Measurements from ENCODE around the gene MTF1. TPM values are rescaled to one million over a fixed set of nuclear protein-coding genes. Genes with fewer than 3 reads are reported as not detected.

Gene MTF1
- total RNA-seq, 1 experiment from 2014 or later: 21.2 TPM

DNA sequence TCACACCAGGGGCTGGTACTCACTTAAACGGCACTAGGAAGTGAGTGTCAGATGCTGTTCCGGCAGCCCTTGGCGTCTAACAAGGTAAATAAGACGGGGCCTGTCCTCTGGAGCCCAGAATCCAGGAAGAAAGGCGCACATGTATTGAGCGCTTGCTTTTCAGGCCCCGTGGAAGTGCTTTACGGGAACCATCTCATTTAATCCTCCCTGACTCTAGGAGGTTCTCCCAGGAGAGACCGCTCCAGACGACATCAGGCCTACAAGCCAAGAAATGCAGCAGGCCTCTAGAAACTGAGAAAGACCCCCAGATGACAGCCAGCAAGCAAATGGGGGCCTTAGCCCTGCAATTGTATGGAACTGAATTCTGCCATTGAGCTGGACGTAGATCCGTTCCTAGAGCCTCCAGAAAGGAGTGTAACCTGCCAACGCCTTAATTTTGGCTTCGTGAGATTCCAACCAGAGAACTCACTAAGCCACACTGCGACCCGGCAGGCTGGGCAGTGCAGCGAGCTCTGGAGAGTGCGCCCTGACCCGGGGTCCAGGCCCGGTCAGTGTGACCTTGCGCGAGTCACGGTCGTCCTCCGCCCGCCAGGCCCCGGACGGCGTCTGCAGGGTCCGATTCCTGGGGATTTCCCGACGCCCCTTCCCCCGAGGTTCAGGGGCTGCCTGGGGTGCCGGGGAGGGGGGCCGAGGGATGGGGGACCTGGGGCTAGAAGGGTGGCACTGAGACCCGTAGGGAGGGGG is 66.3 kb downstream of the MTF1 start:
- peak overlapping the region; percentile 42 to 63; a peak in 3 of 4 replicates for H3K4me3 ChIP-seq (replicated peaks in 1 of 2; ENCODE audit: low read depth in 1 of 2, low read length in 2 of 2)

More for the DNA sequence above, 66.3 kb downstream of the MTF1 start:
- Histone ChIP-seq H3K9me3 (ENCODE audit: control insufficient read depth in 1 of 2, insufficient read depth in 1 of 2, low read depth in 1 of 2, low read length in 2 of 2) (no peaks in the 10 kb centered on the region), H3K79me2 (ENCODE audit: insufficient read depth, low read length) (peaks cover 15% of the 10 kb centered on the region), H3K27ac (ENCODE audit: low read depth, low read length) (no peak overlapping the region), H3K4me1 (ENCODE audit: control insufficient read depth in 1 of 2, insufficient read depth in 2 of 2, low read length in 2 of 2) (peaks cover 10 to 17% of the 10 kb centered on the region in 2 experiments; a peak in 3 of 4 replicates), H3K27me3 (ENCODE audit: insufficient read depth, low read length) (no peaks in the 10 kb centered on the region; the same call in 1 of the 2 replicates), H3K9me2 (ENCODE audit: insufficient read depth) (no peaks in the 10 kb centered on the region), H3K9ac (ENCODE audit: low read length) (0 out of 2 replicates have a peak overlapping the region, but pooled peaks have one; percentile 32), H3K4me2 (ENCODE audit: low read length) (peak overlapping the region; percentile 91), H2AFZ (ENCODE audit: low read depth, low read length, poor library complexity, severe bottlenecking) (no peak overlapping the region), H3K36me3 (ENCODE audit: control insufficient read depth in 1 of 2, insufficient read depth in 2 of 2, low read length in 2 of 2) (peaks cover 0 to 4% of the 10 kb centered on the region in 2 experiments; a peak in 2 of 4 replicates), H4K20me1 (ENCODE audit: insufficient read depth) (no peaks in the 10 kb centered on the region)
- ChIA-PET RAD21 (ENCODE audit: low non-redundant PET in 1 of 2, low total read pairs in 2 of 2, uncharacterized antibody in 2 of 2, unreplicated experiment in 2 of 2) (no interaction called here), POLR2A (no interaction called here), CTCF (no interaction called here)
- intact Hi-C loops (cut with micrococcal nuclease): loop anchor here (5.0 kb wide), 1 partner anchor 101 kb away; the partner anchor contains the start of gene CDCA8
- no TSS peak for BruUV-seq (replicated peaks)
- DNase-seq (ENCODE audit: low read depth, low spot score): no peak
- no peak for TF ChIP-seq YY1 (IDR thresholded peaks at IDR 0.05; ENCODE audit: extremely low read depth, insufficient replicate concordance, low read depth, low read length)
- no peak for TF ChIP-seq FOSL1 (IDR thresholded peaks at IDR 0.05; ENCODE audit: low read depth)
- no peak for TF ChIP-seq ZFX (IDR thresholded peaks at IDR 0.05)
- TF ChIP-seq POLR2AphosphoS5 (IDR thresholded peaks at IDR 0.05; ENCODE audit: low read depth, low read length): no peak
- TF ChIP-seq, protein P1, sequence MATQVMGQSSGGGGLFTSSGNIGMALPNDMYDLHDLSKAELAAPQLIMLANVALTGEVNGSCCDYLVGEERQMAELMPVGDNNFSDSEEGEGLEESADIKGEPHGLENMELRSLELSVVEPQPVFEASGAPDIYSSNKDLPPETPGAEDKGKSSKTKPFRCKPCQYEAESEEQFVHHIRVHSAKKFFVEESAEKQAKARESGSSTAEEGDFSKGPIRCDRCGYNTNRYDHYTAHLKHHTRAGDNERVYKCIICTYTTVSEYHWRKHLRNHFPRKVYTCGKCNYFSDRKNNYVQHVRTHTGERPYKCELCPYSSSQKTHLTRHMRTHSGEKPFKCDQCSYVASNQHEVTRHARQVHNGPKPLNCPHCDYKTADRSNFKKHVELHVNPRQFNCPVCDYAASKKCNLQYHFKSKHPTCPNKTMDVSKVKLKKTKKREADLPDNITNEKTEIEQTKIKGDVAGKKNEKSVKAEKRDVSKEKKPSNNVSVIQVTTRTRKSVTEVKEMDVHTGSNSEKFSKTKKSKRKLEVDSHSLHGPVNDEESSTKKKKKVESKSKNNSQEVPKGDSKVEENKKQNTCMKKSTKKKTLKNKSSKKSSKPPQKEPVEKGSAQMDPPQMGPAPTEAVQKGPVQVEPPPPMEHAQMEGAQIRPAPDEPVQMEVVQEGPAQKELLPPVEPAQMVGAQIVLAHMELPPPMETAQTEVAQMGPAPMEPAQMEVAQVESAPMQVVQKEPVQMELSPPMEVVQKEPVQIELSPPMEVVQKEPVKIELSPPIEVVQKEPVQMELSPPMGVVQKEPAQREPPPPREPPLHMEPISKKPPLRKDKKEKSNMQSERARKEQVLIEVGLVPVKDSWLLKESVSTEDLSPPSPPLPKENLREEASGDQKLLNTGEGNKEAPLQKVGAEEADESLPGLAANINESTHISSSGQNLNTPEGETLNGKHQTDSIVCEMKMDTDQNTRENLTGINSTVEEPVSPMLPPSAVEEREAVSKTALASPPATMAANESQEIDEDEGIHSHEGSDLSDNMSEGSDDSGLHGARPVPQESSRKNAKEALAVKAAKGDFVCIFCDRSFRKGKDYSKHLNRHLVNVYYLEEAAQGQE (IDR thresholded peaks at IDR 0.05; ENCODE audit: low read depth): no peak
- ATAC-seq: peak; percentile 4
